LHCN-M2 (cell line): ENCODE data around the gene PLEKHH1. TPM values are rescaled to one million over a fixed set of nuclear protein-coding genes. Genes with fewer than 3 reads are reported as not detected.

Source experiments
- DNase-seq: peaks from one replicate; pipeline ENCODE4 v3.0.0-alpha.2; 2012; ENCODE audit warnings: low read depth
- total RNA-seq: library from RNA; depleted of rRNA; stranded (reverse); fragments of >200 nt; gene quantifications from 2 replicates; pipeline ENCODE4 v1.2.3, GENCODE V29; 2014

PLEKHH1 gene
- total RNA-seq, 1 experiment from 2014 or later = 0.06 TPM

GRCh38 chr14:67510121-67510520 is 23.0 kb upstream of the PLEKHH1 start:
- DNase-seq = peak; percentile 47

GRCh38 chr14:67510836-67511235 is 22.3 kb upstream of the PLEKHH1 start:
- no peak for DNase-seq

- DNase-seq = no peak
Observed at GRCh38 chr14:67512463-67513310, 20.4 kb upstream of the PLEKHH1 start.

- no peak for DNase-seq
Observed at GRCh38 chr14:67513631-67514108, 19.4 kb upstream of the PLEKHH1 start.

- no peak for DNase-seq
Observed at GRCh38 chr14:67514203-67514607, 18.9 kb upstream of the PLEKHH1 start.

GRCh38 chr14:67514650-67515385 is 18.3 kb upstream of the PLEKHH1 start:
- no peak for DNase-seq

GRCh38 chr14:67515386-67516079 is 17.6 kb upstream of the PLEKHH1 start:
- no peak for DNase-seq

- no peak for DNase-seq
Observed at GRCh38 chr14:67516676-67517075, 16.4 kb upstream of the PLEKHH1 start.

GRCh38 chr14:67517083-67517482 is 16.0 kb upstream of the PLEKHH1 start:
- no peak for DNase-seq

- no peak for DNase-seq
Observed at GRCh38 chr14:67519406-67519805, 13.7 kb upstream of the PLEKHH1 start.

GRCh38 chr14:67520482-67520881 is 12.6 kb upstream of the PLEKHH1 start:
- no peak for DNase-seq

- no peak for DNase-seq
Observed at GRCh38 chr14:67522270-67522669, 10.8 kb upstream of the PLEKHH1 start.

GRCh38 chr14:67523764-67524633 is 9.1 kb upstream of the PLEKHH1 start:
- no peak for DNase-seq

GRCh38 chr14:67524634-67524963 is 8.5 kb upstream of the PLEKHH1 start:
- DNase-seq = no peak

- DNase-seq = no peak
Observed at GRCh38 chr14:67525389-67525788, 7.7 kb upstream of the PLEKHH1 start.

- DNase-seq = no peak
Observed at GRCh38 chr14:67526181-67526580, 6.9 kb upstream of the PLEKHH1 start.

GRCh38 chr14:67526676-67527459 is 6.2 kb upstream of the PLEKHH1 start:
- DNase-seq = peak; percentile 38

GRCh38 chr14:67527756-67528155 is 5.3 kb upstream of the PLEKHH1 start:
- DNase-seq = no peak

GRCh38 chr14:67528276-67528675 is 4.8 kb upstream of the PLEKHH1 start:
- no peak for DNase-seq
